Activated naive CD4-positive, alpha-beta T cell treated with anti-CD3 and anti-CD28 coated beads, Interleukin-2, amount 50 U/mL, for 24 hours (primary cell): Measurements from ENCODE around the gene MAX.
"Not testable (repeated sequence)": the region's sequence is repeated elsewhere in the genome, so short reads cannot be mapped to it uniquely, and the experiment has no call there.

Source experiments
- H3K27ac Mint-ChIP-seq: one replicate; pipeline ENCODE4 v1.8.0; 2021; ENCODE audit warnings: mild to moderate bottlenecking, mixed read lengths
- H3K27me3 Mint-ChIP-seq: one replicate; pipeline ENCODE4 v1.8.0; 2021; ENCODE audit warnings: mixed read lengths
- H3K36me3 Mint-ChIP-seq: one replicate; pipeline ENCODE4 v1.8.0; 2021; ENCODE audit warnings: mixed read lengths
- H3K4me1 Mint-ChIP-seq: one replicate; pipeline ENCODE4 v1.8.0; 2021; ENCODE audit warnings: mixed read lengths
- H3K4me3 Mint-ChIP-seq: one replicate; pipeline ENCODE4 v1.8.0; 2021; ENCODE audit warnings: mild to moderate bottlenecking, mixed read lengths
- H3K9me3 Mint-ChIP-seq: one replicate; pipeline ENCODE4 v1.8.0; 2021; ENCODE audit warnings: mixed read lengths

Gene MAX

DNA sequence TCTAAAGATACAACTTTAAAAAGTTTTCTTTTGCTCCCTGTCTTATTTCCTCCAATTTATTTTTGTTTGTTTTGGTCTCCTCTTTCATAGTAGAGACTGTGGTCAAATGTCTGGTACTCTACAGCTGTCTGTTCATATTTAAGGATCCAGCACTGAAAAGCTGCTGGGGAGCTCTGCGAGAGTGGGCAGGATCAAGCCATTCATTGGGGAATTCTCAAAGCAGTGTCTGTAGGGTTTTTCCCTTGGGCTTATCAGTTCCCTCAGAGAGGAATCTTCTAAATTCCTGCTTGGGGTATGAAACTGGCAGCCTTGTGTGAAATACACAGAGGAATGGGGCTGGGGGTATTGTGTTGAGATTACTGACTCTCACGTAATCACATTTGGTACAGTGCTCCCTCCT lies 63.4 kb downstream of the MAX start:
- peaks cover 10% of the 10 kb centered on the region for H3K36me3 Mint-ChIP-seq
- no peak overlapping the region for H3K4me3 Mint-ChIP-seq
- no peaks in the 10 kb centered on the region for H3K4me1 Mint-ChIP-seq
- H3K27me3 Mint-ChIP-seq: no peaks in the 10 kb centered on the region
- no peaks in the 10 kb centered on the region for H3K9me3 Mint-ChIP-seq
- no peak overlapping the region for H3K27ac Mint-ChIP-seq

DNA sequence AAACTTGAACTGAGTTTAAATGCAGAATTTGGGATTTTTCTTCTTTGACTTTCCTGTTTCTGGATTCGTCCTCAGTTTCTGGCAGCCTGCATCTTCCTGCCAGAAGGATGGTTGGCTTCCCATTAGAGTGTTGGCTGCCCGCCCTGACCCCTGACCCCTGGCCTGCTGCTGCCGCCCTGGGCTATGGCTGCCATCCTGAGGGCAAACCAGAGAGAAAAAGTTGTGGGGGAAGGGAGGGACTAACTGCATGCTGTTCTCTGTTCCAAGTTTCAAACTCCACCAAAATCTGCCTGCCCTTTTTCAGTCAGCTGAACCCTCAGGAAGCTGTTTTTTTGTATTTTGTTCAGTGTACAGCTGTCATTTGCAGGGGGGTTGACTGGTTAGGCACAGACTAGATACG lies 67.3 kb downstream of the MAX start:
- H3K36me3 Mint-ChIP-seq: peaks cover 14% of the 10 kb centered on the region
- H3K27me3 Mint-ChIP-seq: no peaks in the 10 kb centered on the region
- no peaks in the 10 kb centered on the region for H3K4me1 Mint-ChIP-seq
- no peak overlapping the region for H3K4me3 Mint-ChIP-seq
- no peaks in the 10 kb centered on the region for H3K9me3 Mint-ChIP-seq
- H3K27ac Mint-ChIP-seq: no peak overlapping the region

DNA sequence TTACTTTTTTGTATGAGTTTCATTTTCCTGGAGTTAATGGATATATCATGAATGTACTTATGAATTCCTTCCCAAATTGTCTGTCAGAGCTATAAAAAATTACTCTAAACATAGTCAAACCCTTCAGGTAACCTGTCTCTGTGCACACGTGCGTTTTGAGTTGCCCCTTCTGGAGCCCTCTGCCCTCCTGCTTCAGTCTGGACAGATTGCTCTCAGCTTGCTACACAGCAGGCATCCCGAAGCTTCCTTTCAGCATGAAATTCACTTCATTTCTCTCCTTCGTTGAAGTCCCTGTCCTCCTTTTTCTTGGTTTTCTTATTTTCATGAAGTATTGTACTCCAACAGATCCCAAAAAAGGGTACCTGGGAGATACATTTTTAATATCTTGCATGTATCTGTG lies 68.3 kb downstream of the MAX start:
- H3K9me3 Mint-ChIP-seq: no peaks in the 10 kb centered on the region
- no peaks in the 10 kb centered on the region for H3K27me3 Mint-ChIP-seq
- H3K4me1 Mint-ChIP-seq: no peaks in the 10 kb centered on the region
- no peak overlapping the region for H3K4me3 Mint-ChIP-seq
- peaks cover 14% of the 10 kb centered on the region for H3K36me3 Mint-ChIP-seq
- no peak overlapping the region for H3K27ac Mint-ChIP-seq

DNA sequence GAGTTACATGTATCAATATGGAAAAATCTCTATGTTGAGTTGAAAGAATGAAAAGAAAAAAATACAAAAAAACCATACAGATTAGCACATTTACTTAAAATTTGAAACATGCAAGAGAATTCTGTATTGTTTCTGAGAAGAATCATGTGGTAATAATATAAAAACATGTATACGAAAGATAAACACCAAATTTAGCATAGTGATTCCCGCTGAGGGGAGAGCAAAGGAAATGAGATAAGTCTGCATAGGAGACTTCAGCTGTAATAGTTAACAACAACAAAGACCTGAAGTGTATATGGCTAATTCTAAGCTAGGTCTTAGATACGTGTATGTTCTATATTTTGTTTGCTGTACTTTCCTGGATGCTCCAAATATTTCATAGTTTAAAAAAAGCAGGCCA lies 69.1 kb downstream of the MAX start:
- Mint-ChIP-seq H3K27ac (no peak overlapping the region), H3K4me3 (no peak overlapping the region), H3K36me3 (peaks cover 13% of the 10 kb centered on the region), H3K9me3 (no peaks in the 10 kb centered on the region), H3K27me3 (no peaks in the 10 kb centered on the region), H3K4me1 (no peaks in the 10 kb centered on the region)

DNA sequence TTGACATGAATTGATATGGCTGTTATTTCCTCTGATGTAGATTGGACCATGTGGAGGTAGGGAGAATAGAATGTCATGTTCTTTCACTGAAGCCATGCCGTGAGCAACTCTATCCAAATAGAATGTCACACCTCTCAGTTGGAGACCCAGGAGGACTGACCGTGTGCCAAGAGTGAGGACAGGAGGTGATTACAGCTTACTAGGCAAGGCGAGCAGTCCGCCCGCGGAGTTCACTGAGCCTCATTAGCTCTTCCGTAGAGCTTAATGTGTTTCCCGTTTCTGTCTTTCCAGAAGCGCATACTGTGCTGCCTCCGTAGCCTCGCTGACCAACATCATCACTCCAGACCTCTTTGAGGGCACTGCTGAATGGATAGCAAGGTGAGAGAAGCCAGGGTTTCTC lies 70.0 kb downstream of the MAX start:
- Mint-ChIP-seq H3K27ac (no peak overlapping the region), H3K9me3 (no peaks in the 10 kb centered on the region), H3K4me3 (no peak overlapping the region), H3K27me3 (no peaks in the 10 kb centered on the region), H3K36me3 (peaks cover 13% of the 10 kb centered on the region), H3K4me1 (no peaks in the 10 kb centered on the region)

DNA sequence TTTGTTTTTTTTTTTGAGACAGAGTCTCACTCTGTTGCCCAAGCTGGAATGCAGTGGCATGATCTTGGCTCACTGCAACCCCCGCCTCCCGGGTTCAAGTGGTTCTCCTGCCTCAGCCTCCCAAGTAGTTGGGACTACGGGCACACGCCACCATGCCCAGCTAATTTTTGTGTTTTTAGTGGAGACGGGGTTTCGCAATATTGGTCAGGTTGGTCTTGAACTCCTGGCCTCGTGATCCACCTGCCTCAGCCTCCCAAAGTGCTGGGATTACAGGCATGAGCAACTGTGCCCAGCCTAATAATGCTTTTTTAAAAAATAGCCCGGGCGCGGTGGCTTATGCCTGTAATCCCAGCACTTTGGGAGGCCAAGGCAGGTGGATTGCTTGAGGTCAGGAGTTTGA lies 71.0 kb downstream of the MAX start:
- not testable (repeated sequence) for H3K4me1 Mint-ChIP-seq, H3K9me3 Mint-ChIP-seq, H3K27me3 Mint-ChIP-seq, H3K4me3 Mint-ChIP-seq, H3K27ac Mint-ChIP-seq
- H3K36me3 Mint-ChIP-seq: peaks cover 11% of the 10 kb centered on the region

DNA sequence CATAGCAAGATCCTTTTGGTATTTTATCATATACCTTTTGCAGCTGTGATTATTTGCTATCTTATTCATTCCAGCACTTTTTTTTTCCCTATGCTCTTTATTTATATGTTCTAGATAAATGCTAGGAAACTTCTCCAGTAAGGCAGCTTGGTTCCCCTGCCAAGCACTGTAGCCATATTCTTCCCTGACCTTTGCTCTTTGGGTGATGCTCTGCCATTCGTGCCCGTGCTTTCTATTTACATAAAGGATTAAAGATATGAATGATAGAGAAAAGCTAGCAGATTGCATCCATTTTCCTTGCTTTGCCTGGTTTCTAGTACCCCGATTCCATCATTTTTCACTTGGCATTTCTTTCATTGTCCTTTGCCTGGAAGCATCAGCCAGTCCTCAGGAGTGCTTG lies 73.4 kb downstream of the MAX start:
- Mint-ChIP-seq H3K36me3 (peaks cover 11% of the 10 kb centered on the region), H3K27me3 (no peaks in the 10 kb centered on the region), H3K9me3 (no peaks in the 10 kb centered on the region), H3K4me3 (no peak overlapping the region), H3K4me1 (no peaks in the 10 kb centered on the region), H3K27ac (no peak overlapping the region)

DNA sequence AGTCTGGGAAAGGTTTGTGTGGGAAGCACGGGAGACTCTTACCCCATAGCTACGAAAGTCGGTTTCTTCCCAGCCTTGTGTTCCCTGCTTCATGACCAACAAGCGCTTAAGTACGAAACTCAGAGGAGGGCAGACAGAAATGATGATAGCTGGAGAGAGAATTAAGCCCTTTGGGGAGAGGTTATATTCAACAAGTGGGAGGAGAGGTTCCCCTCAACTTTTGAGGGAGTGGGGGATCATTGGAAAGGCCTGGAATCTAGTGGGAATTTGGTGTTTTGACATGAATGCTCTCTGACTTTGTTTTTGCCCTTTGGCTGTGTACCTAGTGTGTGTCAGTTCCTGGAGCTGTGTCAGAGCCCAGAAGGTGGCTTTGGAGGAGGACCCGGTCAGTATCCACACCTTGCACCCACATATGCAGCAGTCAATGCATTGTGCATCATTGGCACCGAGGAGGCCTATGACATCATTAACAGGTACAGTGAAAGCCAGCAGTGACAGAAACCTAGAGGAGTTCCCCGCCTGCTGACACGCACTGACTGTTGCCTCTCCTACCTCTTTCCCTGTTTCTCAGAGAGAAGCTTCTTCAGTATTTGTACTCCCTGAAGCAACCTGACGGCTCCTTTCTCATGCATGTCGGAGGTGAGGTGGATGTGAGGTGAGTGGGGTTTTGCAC lies 75.1 kb downstream of the MAX start:
- H3K36me3 Mint-ChIP-seq: peaks cover 9% of the 10 kb centered on the region
- no peak overlapping the region for H3K27ac Mint-ChIP-seq
- H3K9me3 Mint-ChIP-seq: no peaks in the 10 kb centered on the region
- no peaks in the 10 kb centered on the region for H3K4me1 Mint-ChIP-seq
- H3K4me3 Mint-ChIP-seq: no peak overlapping the region
- no peaks in the 10 kb centered on the region for H3K27me3 Mint-ChIP-seq

DNA sequence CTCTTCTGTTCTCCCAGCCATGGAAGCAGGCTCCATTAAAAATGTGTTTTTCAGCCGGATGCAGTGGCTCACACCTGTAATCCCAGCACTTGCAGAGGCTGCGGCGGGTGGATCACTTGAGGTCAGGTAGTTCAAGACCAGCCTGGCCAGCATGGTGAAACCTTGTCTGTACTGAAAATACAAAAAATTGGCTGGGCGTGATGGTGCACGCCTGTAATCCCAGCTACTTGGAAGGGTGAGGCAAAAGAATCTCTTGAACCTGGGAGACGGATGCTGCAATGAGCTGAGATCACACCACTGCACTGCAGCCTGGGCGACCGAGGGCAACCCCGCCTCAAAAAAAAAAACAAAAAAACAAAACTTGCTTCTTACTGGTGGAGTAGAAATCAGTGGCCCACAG lies 75.8 kb downstream of the MAX start:
- Mint-ChIP-seq H3K27me3 (no peaks in the 10 kb centered on the region), H3K4me3 (no peak overlapping the region), H3K27ac (no peak overlapping the region), H3K36me3 (peaks cover 7% of the 10 kb centered on the region), H3K4me1 (no peaks in the 10 kb centered on the region), H3K9me3 (no peaks in the 10 kb centered on the region)

DNA sequence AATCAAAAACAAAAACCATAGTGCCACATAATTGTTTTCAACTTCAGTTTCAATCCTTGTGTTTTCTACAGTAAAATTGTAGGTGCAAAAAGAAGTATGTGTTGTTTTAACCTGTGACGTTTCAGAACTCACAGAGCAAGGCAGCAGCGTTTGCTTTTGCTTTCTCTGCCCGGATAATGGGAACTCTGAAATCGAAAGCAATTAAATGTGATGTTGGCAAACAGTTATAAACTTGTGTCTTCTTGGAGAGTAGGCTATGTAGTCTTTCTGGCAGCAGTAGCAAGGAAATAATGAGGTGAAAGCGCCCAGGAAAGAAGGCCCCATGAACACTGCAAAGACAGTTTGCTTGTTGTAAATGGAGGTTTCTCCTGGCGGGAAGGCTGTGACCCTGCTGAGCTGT lies 76.5 kb downstream of the MAX start:
- Mint-ChIP-seq H3K9me3 (no peaks in the 10 kb centered on the region), H3K4me1 (no peaks in the 10 kb centered on the region), H3K27ac (no peak overlapping the region), H3K27me3 (no peaks in the 10 kb centered on the region), H3K36me3 (peaks cover 5% of the 10 kb centered on the region), H3K4me3 (no peak overlapping the region)
